Dendritic cell treated with granulocyte-macrophage colony-stimulating factor and Interleukin-4, amounts not matched to agents 40 ng/mL and 50 ng/mL, for 4 days (primary cell): ENCODE measurements around the gene NCL.
"Not testable (repeated sequence)": the region's sequence is repeated elsewhere in the genome, so short reads cannot be mapped to it uniquely, and the experiment has no call there.

Experiments used
- H3K27ac Mint-ChIP-seq: one replicate; pipeline ENCODE4 v1.8.0; 2022; ENCODE audit warnings: mild to moderate bottlenecking, mixed read lengths
- H3K27me3 Mint-ChIP-seq: one replicate; pipeline ENCODE4 v1.8.0; 2022; ENCODE audit warnings: mild to moderate bottlenecking, mixed read lengths
- H3K36me3 Mint-ChIP-seq: one replicate; pipeline ENCODE4 v1.8.0; 2022; ENCODE audit warnings: low read depth, mixed read lengths
- H3K4me1 Mint-ChIP-seq: one replicate; pipeline ENCODE4 v1.8.0; 2022; ENCODE audit warnings: low read depth, mixed read lengths
- H3K4me3 Mint-ChIP-seq: one replicate; pipeline ENCODE4 v1.8.0; 2022; ENCODE audit warnings: mild to moderate bottlenecking, moderate library complexity, mixed read lengths
- H3K9me3 Mint-ChIP-seq: one replicate; pipeline ENCODE4 v1.8.0; 2022; ENCODE audit warnings: mixed read lengths
- intact Hi-C: fragments of 100-400 bp; cut with micrococcal nuclease; formaldehyde crosslinking; loops from one replicate; pipeline ENCODE4 v1.15.0; 2022

The NCL gene

DNA sequence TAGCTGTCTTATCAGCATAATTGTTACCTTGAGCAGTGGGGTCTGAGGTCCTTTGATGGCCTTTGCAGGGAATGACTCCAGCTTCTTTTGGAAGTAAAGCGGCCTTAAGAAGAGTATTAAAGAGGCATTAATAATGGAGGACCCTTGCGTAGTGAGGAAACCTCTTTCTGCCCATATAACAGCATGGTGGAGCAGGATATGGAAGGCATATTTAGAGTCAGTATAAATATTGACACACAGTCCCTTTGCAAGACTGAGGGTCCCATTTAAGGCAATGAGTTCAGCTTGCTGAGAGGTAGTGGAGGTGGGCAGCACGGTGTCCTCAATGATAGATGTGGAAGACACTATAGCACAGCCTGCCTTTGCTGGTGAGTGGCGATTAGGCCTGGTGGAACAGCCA is 32.7 kb downstream of the NCL start:
- intact Hi-C loops: no loop called here
- Mint-ChIP-seq H3K9me3 (peaks cover 24% of the 10 kb centered on the region), H3K4me1 (no peaks in the 10 kb centered on the region), H3K36me3 (no peaks in the 10 kb centered on the region), H3K4me3 (no peak overlapping the region), H3K27ac (no peak overlapping the region), H3K27me3 (peaks cover 3% of the 10 kb centered on the region)

DNA sequence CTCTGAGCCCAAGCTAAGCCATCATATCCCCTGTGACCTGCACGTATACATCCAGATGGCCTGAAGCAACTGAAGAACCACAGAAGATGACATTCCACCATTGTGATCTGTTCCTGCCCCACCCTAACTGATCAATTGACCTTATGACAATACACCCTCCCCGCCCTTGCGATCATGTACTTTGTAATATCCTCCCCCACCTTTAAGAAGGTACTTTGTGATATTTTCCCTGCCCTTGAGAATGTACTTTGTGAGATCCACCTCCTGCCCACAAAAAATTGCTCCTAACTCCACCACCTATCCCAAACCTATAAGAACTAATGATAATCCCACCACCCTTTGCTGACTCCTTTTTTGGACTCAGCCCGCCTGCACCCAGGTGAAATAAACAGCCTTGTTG is 33.8 kb downstream of the NCL start:
- H3K36me3 Mint-ChIP-seq, intact Hi-C loops, H3K27ac Mint-ChIP-seq, H3K4me1 Mint-ChIP-seq, H3K4me3 Mint-ChIP-seq, H3K27me3 Mint-ChIP-seq: not testable (repeated sequence)
- H3K9me3 Mint-ChIP-seq: peaks cover 24% of the 10 kb centered on the region

DNA sequence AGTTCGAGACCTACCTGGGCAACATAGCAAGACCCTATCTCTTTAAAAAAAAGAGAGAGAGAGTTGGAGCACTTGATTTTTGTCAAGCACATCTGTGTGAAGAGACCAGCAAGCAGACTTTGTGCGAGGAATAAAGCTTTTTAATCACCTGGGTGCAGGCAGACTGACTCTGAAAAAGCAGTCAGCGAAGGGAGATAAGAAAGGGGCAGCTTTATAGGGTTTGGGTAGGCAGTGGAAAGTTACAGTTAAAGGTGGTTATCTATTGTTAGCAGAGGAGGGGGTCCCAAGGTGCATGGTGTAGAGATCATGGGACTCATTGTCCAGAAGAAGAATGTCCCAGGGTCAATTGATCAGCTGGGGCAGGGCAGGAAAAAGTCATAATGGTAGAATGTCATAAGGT is 34.4 kb downstream of the NCL start:
- intact Hi-C loops: no loop called here
- Mint-ChIP-seq H3K4me3 (no peak overlapping the region), H3K9me3 (peaks cover 24% of the 10 kb centered on the region), H3K4me1 (no peaks in the 10 kb centered on the region), H3K36me3 (no peaks in the 10 kb centered on the region), H3K27ac (no peak overlapping the region), H3K27me3 (peaks cover 7% of the 10 kb centered on the region)

DNA sequence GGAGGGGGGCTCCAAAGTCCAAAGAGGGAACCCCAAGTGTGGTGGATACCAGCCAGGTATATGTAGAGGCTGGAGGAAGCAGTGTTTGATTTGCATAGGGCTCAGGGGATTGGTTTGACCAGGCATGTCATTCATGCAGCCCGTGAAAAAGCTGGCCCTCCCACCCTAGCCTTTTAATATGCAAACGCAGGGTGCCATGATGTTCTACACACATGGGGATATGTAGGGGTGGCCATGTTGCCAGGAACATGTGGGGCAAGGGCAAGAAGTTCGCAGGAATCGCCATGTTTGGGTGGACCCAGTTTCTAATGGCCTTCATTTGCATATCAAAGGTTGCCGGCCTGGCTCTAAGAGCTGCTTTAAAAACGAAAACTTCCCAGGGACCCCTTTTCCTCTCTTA is 35.1 kb downstream of the NCL start:
- Mint-ChIP-seq H3K4me3 (no peak overlapping the region), H3K4me1 (no peaks in the 10 kb centered on the region), H3K9me3 (peaks cover 24% of the 10 kb centered on the region), H3K27me3 (peaks cover 8% of the 10 kb centered on the region), H3K27ac (no peak overlapping the region), H3K36me3 (no peaks in the 10 kb centered on the region)
- intact Hi-C loops: no loop called here

DNA sequence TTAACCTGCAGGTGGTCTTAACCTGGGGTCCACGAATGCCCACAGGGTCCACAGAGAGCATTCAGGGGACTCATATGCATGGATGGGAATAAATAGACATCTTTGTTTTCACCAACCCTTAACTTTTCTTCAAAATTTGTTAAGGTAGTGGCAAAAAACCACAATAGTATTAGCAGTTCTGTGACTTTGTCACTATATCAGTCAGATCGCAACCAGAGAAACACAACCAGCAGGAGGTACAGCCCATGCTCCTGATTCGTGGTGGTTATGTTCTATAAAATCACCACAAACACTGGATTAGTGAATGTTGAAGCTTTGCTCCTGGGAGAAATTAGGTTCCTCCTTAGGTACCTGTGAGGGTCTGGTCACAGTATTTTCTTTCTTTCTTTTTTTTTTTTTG is 37.2 kb downstream of the NCL start:
- peaks cover 21% of the 10 kb centered on the region for H3K9me3 Mint-ChIP-seq
- intact Hi-C loops: no loop called here
- H3K4me3 Mint-ChIP-seq: no peak overlapping the region

DNA sequence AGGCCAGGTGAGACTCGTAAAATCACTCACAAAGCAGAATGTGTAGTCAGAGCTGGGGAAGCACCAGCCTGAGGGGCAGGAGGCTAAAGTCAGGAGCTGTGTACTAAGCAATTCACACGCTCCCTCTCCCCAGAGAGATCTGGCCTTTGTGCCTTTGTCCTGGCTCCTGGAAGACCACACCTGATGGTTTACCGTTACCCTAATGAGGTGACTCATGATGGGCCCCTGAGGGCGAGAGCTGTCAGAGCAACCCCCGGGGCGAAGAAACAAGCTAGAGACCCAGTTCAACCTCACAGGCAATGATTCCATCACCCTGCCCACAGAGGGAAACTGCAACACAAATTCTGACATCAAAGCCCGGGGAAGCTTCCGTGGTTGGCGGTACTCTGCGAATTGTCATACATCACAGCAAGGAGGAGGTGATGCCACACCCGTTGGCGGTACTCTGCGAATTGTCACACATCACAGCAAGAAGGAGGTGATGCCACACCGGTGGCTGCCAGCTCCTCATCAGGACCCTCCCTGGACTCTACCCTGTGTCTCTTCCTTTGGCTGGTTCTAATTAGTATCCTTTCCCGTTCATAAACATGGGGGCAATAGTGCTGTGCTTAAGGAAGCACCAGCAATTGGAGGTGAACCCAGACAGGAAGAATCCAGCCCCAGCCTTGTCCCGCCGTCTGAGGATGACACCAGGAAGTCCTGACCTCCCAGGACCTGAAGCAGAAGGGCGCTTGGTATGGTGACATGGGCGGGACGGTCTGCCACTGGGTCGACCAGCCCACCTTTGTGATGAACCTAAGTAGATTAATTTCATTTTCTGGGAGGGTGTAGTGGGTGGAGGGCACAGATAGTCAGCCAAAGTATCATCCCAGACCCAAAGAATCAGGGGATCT is 38.2 kb downstream of the NCL start:
- Mint-ChIP-seq H3K9me3 (peaks cover 11% of the 10 kb centered on the region), H3K4me1 (peaks cover 8% of the 10 kb centered on the region), H3K36me3 (no peaks in the 10 kb centered on the region), H3K4me3 (no peak overlapping the region), H3K27me3 (peaks cover 7% of the 10 kb centered on the region), H3K27ac (no peak overlapping the region)
- intact Hi-C loops: no loop called here

More for the DNA sequence above, 37.2 kb downstream of the NCL start:
- no peaks in the 10 kb centered on the region for H3K36me3 Mint-ChIP-seq
- no peak overlapping the region for H3K27ac Mint-ChIP-seq
- peaks cover 8% of the 10 kb centered on the region for H3K27me3 Mint-ChIP-seq
- H3K4me1 Mint-ChIP-seq: no peaks in the 10 kb centered on the region

DNA sequence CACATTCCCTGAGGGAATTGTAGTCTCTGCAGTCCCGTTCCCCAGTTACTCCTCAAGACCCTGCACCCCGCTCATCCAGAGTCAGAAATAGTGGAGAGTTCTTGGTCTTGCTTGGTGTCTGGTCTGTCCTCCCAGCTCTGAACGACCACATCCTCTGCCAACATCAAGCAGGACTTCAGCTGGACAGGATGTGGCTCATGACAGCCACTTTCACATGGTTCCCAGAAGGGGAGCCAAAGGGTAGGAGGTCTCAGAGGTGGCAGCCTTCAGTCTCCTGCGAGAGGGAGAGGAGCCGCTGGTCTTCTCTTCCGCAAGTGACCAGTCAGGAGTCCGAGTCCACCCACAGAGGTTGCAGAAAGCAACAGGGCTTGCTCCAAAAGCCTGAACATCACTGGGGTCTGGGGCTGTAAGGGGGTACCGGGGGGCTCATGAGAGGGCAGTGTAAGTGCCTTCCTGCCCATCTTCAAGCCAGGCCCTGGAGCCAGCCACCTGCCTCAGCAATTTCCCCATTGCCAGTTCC is 38.9 kb downstream of the NCL start:
- Mint-ChIP-seq H3K27ac (no peak overlapping the region), H3K27me3 (peaks cover 7% of the 10 kb centered on the region), H3K4me1 (peaks cover 8% of the 10 kb centered on the region), H3K9me3 (peaks cover 4% of the 10 kb centered on the region), H3K4me3 (no peak overlapping the region), H3K36me3 (no peaks in the 10 kb centered on the region)
- intact Hi-C loops: no loop called here

DNA sequence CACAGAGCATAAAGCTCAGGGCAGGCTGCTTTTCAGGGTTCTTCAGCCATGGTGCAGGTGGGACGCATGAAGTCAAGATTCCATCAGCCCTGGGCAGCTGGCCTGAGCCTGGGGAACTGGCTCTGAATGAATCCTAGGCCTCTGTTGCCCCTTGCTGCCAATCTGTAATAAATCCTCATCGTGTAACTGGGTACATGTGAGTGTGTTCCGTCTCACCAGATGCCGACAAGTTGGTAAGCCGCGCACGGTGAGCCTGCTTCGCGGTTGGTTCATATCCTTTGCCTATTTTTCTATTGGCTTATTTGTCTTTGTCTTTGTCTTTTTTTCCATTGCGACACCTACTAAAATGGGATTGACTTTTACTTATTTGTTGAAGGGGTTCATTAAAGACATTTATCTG is 41.1 kb downstream of the NCL start:
- H3K27ac Mint-ChIP-seq: no peak overlapping the region
- peaks cover 5% of the 10 kb centered on the region for H3K27me3 Mint-ChIP-seq
- no peaks in the 10 kb centered on the region for H3K36me3 Mint-ChIP-seq
- H3K4me1 Mint-ChIP-seq: peaks cover 8% of the 10 kb centered on the region
- H3K9me3 Mint-ChIP-seq: no peaks in the 10 kb centered on the region
- H3K4me3 Mint-ChIP-seq: no peak overlapping the region
- intact Hi-C loops: no loop called here

DNA sequence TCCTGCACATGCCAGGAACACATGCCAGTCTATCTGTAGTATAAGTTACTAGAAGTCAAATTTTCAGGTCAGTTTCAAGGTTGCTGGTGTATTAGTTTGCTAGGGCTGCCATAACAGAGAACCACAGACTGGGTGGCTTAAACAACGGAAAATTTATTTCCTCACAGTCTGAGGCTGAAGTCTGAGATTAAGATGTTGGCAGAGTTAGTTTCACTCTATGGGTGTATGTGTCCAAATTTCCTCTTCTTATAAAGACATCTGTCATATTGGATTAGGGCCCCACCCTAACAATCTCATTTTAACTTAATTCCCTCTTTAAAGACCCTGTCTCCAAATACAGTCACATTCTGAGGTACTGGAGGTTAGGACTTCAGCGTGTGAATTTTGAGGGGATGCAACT is 42.2 kb downstream of the NCL start:
- Mint-ChIP-seq H3K27me3 (peaks cover 5% of the 10 kb centered on the region), H3K27ac (no peak overlapping the region), H3K4me1 (peaks cover 8% of the 10 kb centered on the region), H3K9me3 (no peaks in the 10 kb centered on the region), H3K36me3 (no peaks in the 10 kb centered on the region), H3K4me3 (no peak overlapping the region)
- intact Hi-C loops: no loop called here

DNA sequence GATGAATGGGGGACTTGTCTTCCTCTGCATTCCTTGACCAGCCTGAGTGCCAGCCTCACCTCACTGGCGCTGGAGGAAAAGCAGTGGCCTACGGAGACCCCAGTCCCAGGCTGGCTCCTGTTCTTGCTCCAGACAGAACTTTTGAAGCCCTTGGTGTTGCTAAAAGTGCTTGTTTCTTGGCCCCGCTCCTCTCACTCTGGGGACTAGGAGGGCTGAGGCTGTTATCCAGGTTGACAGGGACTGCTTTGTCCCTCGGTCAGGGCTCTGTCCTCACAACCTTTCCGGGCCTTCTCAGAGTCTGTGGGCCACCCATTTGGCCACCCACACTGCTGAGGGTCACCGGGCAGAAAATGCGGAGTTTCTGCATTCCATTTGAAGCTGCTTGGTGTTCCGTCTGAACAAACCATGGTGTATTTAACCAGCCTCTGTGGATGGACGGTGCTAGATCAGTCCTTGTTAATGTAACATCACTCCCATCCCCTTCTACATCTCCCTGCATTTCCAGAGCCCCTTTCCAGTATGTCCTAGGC is 43.2 kb downstream of the NCL start:
- intact Hi-C loops: no loop called here
- Mint-ChIP-seq H3K9me3 (no peaks in the 10 kb centered on the region), H3K4me1 (peaks cover 8% of the 10 kb centered on the region), H3K27ac (no peak overlapping the region), H3K27me3 (peaks cover 3% of the 10 kb centered on the region), H3K36me3 (no peaks in the 10 kb centered on the region), H3K4me3 (no peak overlapping the region)

DNA sequence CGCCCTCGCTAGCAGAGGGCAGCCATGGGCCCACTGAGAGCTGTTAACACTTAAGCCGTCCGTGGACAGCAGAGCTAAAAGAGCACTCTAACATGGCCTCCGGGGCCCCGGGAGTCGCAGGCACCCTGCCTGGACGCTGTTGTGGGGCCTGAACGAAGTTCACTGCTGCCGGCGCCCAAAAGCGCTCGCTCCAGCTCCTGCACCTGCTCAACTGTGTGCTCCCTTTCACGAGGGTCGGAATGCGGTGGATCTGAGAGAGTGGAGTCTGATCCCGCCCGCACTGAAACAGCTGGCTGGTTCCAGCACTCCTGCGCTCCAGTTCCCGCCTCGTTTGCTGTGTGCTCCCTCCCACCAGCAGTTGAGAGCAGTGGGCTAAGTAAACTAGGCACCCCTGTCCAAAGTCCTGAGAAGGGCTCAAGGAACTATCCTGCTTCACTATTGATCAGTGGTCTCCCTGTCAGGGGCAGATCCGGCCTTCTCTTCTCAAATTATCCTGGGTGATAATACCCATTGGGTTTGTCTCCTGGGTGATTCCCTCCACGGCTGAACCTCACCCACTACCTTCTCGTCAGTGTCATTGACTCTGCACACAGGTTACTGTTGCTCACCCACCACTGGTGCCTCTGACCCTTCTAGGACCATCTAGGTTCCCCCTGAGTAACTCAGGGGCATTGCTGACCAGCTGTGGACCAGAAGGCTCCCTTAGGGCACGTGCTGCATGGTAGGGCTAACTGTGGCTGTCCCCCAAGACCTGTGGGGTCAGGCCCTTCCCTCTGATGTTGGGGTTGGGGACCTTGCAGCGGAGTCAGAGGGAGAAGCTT is 45.3 kb downstream of the NCL start:
- Mint-ChIP-seq H3K4me3 (no peak overlapping the region), H3K27ac (no peak overlapping the region)
- intact Hi-C loops: no loop called here

DNA sequence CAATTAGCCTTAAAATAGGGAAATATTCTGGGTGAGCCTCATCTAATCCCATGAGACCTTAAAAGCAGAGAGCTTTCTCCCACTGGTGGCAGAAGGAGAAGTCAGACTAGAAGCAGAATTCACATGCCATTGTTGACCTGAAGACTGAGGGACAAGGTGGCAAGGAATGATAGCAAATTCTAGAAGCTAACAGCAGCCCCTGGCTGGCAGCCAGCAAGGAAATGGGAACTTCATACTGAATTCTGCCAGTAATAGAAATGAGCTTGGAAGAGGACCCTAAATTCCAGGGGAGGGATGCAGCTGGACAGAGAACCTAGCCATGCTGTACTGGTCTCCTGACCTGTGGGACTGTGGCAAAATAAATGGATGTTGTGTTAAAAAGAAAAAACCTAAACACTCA is 49.3 kb downstream of the NCL start:
- H3K4me3 Mint-ChIP-seq: no peak overlapping the region
- intact Hi-C loops: no loop called here
- peaks cover 9% of the 10 kb centered on the region for H3K9me3 Mint-ChIP-seq
- H3K27me3 Mint-ChIP-seq: peaks cover 35% of the 10 kb centered on the region
- no peak overlapping the region for H3K27ac Mint-ChIP-seq
- H3K36me3 Mint-ChIP-seq: peaks cover 8% of the 10 kb centered on the region
- peaks cover 9% of the 10 kb centered on the region for H3K4me1 Mint-ChIP-seq

More for the DNA sequence above, 45.3 kb downstream of the NCL start:
- Mint-ChIP-seq H3K9me3 (no peaks in the 10 kb centered on the region), H3K4me1 (peaks cover 13% of the 10 kb centered on the region), H3K36me3 (no peaks in the 10 kb centered on the region), H3K27me3 (peaks cover 4% of the 10 kb centered on the region)

DNA sequence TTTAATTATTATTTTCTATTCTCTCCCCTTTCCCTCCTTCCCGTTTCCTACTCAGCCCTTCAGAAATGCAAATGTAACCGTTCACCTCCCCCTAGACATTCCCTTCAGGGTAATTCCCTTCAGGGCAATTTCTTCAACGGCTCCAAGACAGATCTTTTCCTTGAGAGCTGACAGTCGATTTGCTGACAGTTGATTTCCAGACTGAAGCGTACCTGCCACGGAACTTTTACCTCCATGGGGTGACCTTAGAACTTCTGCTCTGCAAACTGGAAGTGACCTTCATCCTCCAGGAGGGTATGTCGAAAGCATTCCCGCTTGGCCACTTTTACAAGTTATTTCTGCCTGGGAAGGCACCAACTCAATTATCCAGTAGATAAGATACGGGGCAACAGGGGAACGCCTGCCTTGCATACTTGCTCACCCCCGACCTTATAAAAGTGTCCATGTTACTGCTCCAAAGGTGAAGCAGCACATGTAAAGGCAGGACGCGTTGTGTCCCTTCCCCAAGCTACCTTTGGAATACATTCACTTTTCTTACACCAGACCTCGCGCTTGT is 50.3 kb downstream of the NCL start:
- Mint-ChIP-seq H3K27me3 (peaks cover 38% of the 10 kb centered on the region), H3K36me3 (peaks cover 8% of the 10 kb centered on the region), H3K4me3 (no peak overlapping the region), H3K27ac (no peak overlapping the region), H3K4me1 (peaks cover 9% of the 10 kb centered on the region), H3K9me3 (peaks cover 11% of the 10 kb centered on the region)
- intact Hi-C loops: loop anchor here (2.0 kb wide), 2 partner anchors 187 to 309 kb away; no protein-coding TSS in a partner anchor
